GM12878 (cell line): ENCODE measurements around the gene ZNF701. TPM values are rescaled to one million over a fixed set of nuclear protein-coding genes. Genes with fewer than 3 reads are reported as not detected.
A peak's percentile ranks its signal among the peaks of the same experiment; 100 is the strongest.

Source experiments
- BACH1 ChIP-seq: fragments of 450-650 bp; IDR thresholded peaks from 2 replicates; pipeline ENCODE4 v1.6.1; 2017; ENCODE audit warnings: mild to moderate bottlenecking, borderline replicate concordance
- BMI1 ChIP-seq: fragments of 450-650 bp; IDR thresholded peaks from 2 replicates; pipeline ENCODE4 v1.6.1; 2016; ENCODE audit warnings: mild to moderate bottlenecking, moderate library complexity, borderline replicate concordance
- MEF2B ChIP-seq: fragments of 450-650 bp; IDR thresholded peaks from 2 replicates; pipeline ENCODE4 v1.6.1; 2018; ENCODE audit warnings: mild to moderate bottlenecking, moderate library complexity; ENCODE audit not compliant: partially characterized antibody, poor library complexity, severe bottlenecking
- MYC ChIP-seq: IDR thresholded peaks from 2 replicates; pipeline ENCODE4 v1.6.1; 2011; ENCODE audit warnings: mild to moderate bottlenecking, low read length, moderate library complexity, inconsistent platforms; ENCODE audit not compliant: insufficient read depth, insufficient replicate concordance, insufficient read length, severe bottlenecking
- NRF1 ChIP-seq: conservative IDR thresholded peaks from 2 replicates; pipeline ENCODE4 v1.6.1; 2011; ENCODE audit warnings: mild to moderate bottlenecking, low read depth, low read length, improper control_type of control experiment
- RAD21 ChIP-seq: IDR thresholded peaks from 2 replicates; pipeline ENCODE4 v1.6.1; 2011; ENCODE audit warnings: mild to moderate bottlenecking, low read depth, low read length, moderate library complexity; ENCODE audit not compliant: insufficient read depth
- RBBP5 ChIP-seq: fragments of 200-600 bp; sonication (generic); conservative IDR thresholded peaks from 2 replicates; pipeline ENCODE4 v1.6.1; 2016
- REST ChIP-seq: IDR thresholded peaks from 2 replicates; pipeline ENCODE4 v1.6.1; 2012; ENCODE audit warnings: mild to moderate bottlenecking, low read depth, low read length
- SIX5 ChIP-seq: IDR thresholded peaks from 2 replicates; pipeline ENCODE4 v1.6.1; 2011; ENCODE audit warnings: mild to moderate bottlenecking, low read depth, low read length, moderate library complexity; ENCODE audit not compliant: severe bottlenecking
- SMAD1 ChIP-seq: fragments of 450-650 bp; IDR thresholded peaks from 2 replicates; pipeline ENCODE4 v1.6.1; 2018; ENCODE audit warnings: mild to moderate bottlenecking, low read depth; ENCODE audit not compliant: partially characterized antibody
- TAF1 ChIP-seq: IDR thresholded peaks from 2 replicates; pipeline ENCODE4 v1.6.1; 2011; ENCODE audit warnings: mild to moderate bottlenecking, low read depth, low read length, borderline replicate concordance
- WRNIP1 ChIP-seq: IDR thresholded peaks from 2 replicates; pipeline ENCODE4 v1.6.1; 2011; ENCODE audit warnings: low read depth, low read length, improper control_type of control experiment, borderline replicate concordance
- ZNF207 ChIP-seq: fragments of 450-650 bp; IDR thresholded peaks from 2 replicates; pipeline ENCODE4 v1.6.1; 2014; ENCODE audit warnings: antibody characterized with exemption, mild to moderate bottlenecking, borderline replicate concordance
- ZNF217 ChIP-seq: fragments of 450-650 bp; IDR thresholded peaks from 2 replicates; pipeline ENCODE4 v1.6.1; 2017; ENCODE audit warnings: antibody characterized with exemption, mild to moderate bottlenecking
- ZNF687 ChIP-seq: fragments of 450-650 bp; IDR thresholded peaks from 2 replicates; pipeline ENCODE4 v1.6.1; 2017; ENCODE audit warnings: mild to moderate bottlenecking, moderate library complexity
- polyA plus RNA-seq, 11 experiments: library from polyadenylated mRNA; depleted of rRNA in 4 of 11; unstranded in 6 of 11; stranded (reverse) in 5 of 11; fragments of >200 nt; fragmentation: Nextera tagmentation in 4 of 11; fragmentation: Illumina TruSeq in 1 of 11; extraction: Ambion mirVana in 4 of 11; extraction: Trizol in 1 of 11; gene quantifications; 1 replicate in 1 of 11; 2 replicates in 10 of 11; pipeline versions ENCODE4 v1.2.1 to v1.2.3, GENCODE V29; 2011 to 2016; ENCODE audit warnings: inconsistent platforms in 2 of 11, missing spikeins in 2 of 11, low read depth in 1 of 11
- total RNA-seq, 4 experiments: library from RNA; depleted of rRNA in 3 of 4; stranded (reverse); fragments of >200 nt in 3 of 4; fragmentation: Illumina TruSeq in 1 of 4; extraction: Trizol in 1 of 4; gene quantifications; 2 replicates each; pipeline versions ENCODE4 v1.2.1 to v1.2.3, GENCODE V29; 2013 to 2021
- TF ChIP-seq, protein P1 (sequence below): fragments of 450-650 bp; IDR thresholded peaks from 2 replicates; pipeline ENCODE4 v1.6.1; 2014; ENCODE audit warnings: mild to moderate bottlenecking
- TF ChIP-seq, protein P2 (sequence below): fragments of 450-650 bp; conservative IDR thresholded peaks from 2 replicates; pipeline ENCODE4 v1.6.1; 2017; ENCODE audit warnings: mild to moderate bottlenecking, moderate library complexity

ZNF701 gene
- total and polyA plus RNA-seq, 10 of the 15 experiments (the other 5 are each of a cell fraction or from before 2014, with no cell fraction given): 3.1 to 18.1 (median 8.0) TPM

DNA sequence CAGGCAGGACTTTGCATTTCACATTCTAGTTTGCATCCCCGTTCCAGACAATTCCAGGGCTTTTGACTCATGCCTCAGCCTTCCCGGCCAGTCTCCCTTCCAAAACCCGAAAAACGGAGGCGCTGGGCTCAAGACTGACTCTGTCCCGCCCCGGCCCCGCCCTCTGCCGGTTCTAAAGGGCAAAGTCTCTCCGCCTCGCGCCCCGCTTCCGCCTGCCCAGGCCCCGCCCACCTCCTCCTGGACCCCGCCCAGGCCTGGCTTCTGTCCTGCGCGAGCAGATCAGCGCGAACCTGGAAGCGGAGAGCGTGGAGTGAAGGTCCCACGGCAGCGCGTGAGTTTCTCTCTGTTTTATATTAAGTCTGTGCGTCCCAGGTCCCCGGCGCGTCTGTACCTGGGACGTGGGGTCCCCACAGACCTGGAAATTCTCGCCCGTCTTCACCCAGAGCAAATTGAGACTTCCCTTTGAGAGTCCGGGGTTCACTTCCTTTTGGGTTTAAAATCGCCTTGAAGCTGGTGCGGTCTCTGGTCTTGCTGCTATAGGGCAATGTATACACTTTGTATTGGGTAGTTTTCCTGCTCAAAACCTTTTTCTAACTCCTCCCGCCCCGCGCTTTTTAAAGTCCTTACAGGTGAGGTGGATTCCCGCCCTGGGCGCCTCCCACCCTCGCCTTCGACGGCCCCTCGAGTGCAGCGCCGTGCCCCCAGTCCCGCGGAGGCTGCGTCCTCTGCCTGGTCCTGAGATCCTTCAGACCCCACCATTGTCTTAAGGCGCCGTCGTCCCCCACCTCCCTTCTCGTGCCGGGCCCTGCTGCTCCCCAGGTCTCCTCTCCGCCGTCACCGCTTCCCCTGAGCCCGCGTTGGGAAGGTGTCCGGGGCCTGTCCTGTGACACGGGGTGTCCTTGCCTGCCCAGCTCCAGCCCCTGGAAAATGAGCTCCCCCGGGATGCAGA, 31.2 kb downstream of the ZNF701 start (continued):
- TF ChIP-seq MYC (no peak), BMI1 (no peak), TAF1 (no peak; the same call in 1 of the 2 replicates), BACH1 (no peak), WRNIP1 (no peak), RBBP5 (no peak), ZNF217 (no peak), ZNF687 (no peak), SMAD1 (no peak), SIX5 (no peak), NRF1 (0 out of 2 replicates have a peak, but pooled peaks have one; percentile 35), ZNF207 (no peak), RAD21 (peak; percentile 27; the same call in 1 of the 2 replicates), MEF2B (no peak), REST (no peak)
- TF ChIP-seq, protein P1, sequence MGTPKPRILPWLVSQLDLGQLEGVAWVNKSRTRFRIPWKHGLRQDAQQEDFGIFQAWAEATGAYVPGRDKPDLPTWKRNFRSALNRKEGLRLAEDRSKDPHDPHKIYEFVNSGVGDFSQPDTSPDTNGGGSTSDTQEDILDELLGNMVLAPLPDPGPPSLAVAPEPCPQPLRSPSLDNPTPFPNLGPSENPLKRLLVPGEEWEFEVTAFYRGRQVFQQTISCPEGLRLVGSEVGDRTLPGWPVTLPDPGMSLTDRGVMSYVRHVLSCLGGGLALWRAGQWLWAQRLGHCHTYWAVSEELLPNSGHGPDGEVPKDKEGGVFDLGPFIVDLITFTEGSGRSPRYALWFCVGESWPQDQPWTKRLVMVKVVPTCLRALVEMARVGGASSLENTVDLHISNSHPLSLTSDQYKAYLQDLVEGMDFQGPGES: no peak
- TF ChIP-seq, protein P2, sequence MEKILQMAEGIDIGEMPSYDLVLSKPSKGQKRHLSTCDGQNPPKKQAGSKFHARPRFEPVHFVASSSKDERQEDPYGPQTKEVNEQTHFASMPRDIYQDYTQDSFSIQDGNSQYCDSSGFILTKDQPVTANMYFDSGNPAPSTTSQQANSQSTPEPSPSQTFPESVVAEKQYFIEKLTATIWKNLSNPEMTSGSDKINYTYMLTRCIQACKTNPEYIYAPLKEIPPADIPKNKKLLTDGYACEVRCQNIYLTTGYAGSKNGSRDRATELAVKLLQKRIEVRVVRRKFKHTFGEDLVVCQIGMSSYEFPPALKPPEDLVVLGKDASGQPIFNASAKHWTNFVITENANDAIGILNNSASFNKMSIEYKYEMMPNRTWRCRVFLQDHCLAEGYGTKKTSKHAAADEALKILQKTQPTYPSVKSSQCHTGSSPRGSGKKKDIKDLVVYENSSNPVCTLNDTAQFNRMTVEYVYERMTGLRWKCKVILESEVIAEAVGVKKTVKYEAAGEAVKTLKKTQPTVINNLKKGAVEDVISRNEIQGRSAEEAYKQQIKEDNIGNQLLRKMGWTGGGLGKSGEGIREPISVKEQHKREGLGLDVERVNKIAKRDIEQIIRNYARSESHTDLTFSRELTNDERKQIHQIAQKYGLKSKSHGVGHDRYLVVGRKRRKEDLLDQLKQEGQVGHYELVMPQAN: 0 out of 2 replicates have a peak, but pooled peaks have one; percentile 19
